AG09319 (cell line): Measurements from ENCODE around the gene AIP.

Source experiments
- DNase-seq: peaks from one replicate; pipeline ENCODE4 v3.0.0-alpha.2; 2010; ENCODE audit warnings: low read depth; ENCODE audit errors: extremely low read depth
- TF ChIP-seq, protein P1 (sequence below): IDR thresholded peaks from 2 replicates; pipeline ENCODE4 v1.5.1; 2011; ENCODE audit warnings: low read depth, mild to moderate bottlenecking, inconsistent platforms, low read length, moderate library complexity

AIP gene

DNA sequence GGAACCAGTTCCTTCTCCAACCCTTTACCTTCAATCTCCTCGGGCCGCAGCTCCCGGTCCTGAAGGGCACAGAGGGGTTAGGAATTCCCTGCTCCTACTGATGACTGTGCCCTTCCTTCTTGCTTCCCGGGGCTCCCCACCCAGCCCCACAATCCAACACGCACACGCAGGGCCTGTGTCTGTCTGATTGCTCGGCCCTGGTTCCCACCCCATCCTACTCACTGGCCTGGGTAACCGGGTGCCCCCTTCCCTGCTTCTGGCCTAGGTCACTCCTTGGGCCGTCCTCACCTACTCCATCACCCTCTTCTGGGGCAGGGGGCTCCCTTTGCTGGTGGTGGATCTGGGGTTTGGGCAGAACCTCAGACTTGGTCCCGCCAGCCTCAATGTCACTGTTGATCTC lies 39.1 kb downstream of the AIP start:
- DNase-seq, result no peak
- TF ChIP-seq, protein P1, sequence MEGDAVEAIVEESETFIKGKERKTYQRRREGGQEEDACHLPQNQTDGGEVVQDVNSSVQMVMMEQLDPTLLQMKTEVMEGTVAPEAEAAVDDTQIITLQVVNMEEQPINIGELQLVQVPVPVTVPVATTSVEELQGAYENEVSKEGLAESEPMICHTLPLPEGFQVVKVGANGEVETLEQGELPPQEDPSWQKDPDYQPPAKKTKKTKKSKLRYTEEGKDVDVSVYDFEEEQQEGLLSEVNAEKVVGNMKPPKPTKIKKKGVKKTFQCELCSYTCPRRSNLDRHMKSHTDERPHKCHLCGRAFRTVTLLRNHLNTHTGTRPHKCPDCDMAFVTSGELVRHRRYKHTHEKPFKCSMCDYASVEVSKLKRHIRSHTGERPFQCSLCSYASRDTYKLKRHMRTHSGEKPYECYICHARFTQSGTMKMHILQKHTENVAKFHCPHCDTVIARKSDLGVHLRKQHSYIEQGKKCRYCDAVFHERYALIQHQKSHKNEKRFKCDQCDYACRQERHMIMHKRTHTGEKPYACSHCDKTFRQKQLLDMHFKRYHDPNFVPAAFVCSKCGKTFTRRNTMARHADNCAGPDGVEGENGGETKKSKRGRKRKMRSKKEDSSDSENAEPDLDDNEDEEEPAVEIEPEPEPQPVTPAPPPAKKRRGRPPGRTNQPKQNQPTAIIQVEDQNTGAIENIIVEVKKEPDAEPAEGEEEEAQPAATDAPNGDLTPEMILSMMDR, result no peak

DNA sequence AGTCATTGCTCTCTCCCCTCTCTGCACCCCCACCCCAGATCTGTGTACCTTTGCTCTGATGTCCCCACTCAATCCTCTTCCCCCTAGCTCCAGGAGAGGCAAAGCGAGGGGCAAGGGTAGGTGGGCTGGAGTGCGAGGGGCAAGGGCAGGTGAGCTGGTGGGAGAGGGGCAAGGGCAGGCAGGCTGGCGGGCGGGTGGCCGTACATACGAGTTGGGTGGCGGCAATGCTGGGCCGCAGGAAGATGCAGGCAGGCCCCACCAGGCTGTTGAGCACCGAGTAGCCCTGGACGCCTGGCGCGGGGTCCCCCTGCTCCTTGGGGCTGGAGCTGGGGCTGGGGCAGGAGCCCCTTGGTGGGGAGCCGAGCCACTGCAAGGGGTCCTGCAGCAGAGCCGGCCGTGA lies 39.5 kb downstream of the AIP start:
- DNase-seq, result no peak
- TF ChIP-seq, protein P1, result no peak

DNA sequence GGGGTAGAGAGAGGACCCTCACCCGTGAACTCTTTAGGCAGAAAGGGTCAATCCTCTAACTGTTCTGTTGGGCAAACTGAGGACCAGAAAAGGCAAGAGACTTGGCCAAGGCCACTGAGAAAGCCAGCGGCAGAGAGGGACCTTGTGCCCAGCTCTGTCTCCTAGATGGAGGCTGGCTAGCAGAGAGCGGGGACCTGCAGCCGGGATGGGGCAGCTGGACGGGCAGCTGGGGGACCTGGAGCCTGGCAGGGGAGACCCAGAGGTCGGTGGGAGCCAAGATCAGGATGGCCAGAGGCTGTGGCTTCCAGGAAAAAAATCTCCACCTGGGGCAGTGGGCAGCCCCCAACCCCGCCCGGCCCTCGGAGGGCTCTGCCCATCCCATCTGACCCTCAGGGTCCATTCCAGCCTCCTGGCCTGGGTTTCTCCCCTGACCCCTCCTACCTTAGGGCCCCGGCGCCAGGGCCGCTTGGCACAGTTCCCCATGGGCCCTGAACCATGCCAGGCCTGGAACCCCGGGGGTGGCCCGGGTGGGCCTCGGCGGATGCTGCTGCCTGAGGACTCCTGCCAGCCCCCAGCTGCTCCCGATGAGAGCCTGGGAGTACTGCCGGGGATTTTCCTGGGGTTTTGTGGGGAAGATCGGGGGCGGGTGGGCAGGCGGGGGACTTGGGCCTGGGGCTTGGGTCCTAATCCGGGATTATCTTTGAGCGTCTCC lies 40.2 kb downstream of the AIP start, which contains the start of gene CABP2:
CABP2 (minus strand) TSS at position 603 of the 712 bp plus-strand sequence; CDS start at position 483, 120 bp downstream.
- TF ChIP-seq, protein P1, result no peak
- no peak for DNase-seq

DNA sequence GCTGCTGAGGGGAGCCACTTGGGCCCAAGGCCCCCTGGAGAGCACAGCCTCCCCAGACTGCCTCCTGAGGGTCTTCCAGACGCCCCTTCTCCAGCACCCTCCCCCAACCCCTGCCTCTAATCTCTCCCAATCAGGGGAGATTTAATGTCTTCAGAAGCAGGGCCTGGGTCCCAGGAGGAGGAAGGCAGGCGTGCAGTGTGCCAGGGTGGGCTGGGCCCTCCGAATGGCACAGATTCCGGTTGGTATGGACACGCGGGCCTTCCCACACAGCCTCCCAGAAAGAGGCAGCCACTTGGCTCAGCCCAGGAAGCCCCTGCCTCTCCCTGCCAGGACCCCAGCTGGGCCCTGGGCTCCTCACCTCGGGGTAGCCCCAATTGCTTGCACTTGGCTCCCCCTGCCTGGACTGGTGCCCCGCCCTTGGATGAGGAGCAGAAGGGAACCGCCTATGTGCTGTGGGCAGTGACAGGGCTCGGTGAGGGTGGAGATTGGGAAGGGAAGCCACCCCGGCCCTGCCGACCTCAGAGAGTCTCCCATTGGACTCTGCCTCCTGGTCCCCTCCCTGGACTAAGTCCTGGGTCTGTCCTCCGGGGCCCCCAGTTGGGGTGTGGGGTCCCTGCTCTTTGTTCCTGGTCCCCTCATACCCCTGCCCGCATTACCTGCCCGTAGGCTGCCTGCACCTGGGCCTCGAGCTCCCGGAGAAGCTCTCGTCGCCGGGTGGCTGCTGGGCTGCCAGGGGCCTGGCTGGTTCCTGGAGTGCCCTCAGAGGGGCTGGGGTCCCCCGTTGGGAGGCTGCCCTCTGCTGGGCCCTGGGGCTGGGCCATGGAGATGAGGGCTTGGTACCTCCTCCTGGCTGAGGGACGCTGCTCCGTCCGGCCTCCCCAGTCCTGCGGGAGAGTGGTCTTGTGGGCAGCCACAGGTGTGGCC lies 41.0 kb downstream of the AIP start:
- no peak for DNase-seq
- TF ChIP-seq, protein P1, result no peak

DNA sequence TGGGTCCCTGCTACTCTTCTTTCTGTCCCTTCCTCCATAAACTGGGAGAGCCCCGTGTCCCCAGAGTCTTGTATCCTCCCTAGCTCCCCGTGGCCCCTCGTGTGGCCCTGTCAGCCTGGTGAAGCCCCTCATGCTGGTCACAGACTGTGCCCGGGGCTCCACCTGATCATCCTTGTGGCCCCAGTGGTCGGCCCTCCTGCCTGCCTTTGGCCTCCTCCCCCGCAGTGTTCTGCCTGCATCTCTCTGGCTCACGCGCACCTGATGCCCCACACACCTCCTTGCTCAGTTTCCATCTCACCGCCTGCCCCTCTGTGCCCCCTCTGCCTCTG lies 41.6 kb downstream of the AIP start:
- TF ChIP-seq, protein P1, result no peak
- no peak for DNase-seq

DNA sequence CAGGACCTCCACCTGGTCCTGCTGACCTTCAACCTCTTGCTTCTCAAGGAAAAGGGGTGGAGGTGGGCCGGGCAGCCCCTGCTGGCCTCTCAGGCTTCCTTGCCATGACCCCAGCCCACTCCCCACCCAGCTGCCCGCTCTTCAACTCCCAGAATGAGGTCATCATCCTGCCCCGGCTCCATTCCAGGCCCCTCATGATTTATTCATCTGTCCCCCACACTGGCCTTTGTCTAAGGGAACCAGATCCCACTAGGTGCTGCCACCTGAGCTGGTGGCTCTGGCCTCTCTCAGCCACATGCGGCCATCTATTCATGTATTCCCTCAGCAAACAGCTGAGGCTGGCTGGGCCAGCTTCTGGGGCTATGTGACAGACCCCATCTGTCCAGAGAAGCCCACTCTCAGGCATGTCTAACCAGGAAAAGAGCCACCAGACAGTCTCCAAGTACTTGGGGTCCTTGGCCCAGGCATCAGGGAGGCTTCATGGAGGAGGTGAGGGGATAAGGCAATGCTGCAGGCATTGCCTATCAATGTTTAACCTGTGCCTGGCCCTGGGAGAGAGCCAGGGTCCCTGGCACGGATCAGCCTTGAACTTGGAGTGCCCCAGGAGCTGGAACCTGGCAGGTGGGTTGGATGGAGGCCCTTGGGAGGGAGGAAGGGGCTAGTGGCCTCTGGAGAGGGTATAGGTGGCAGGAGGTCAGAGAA lies 42.6 kb downstream of the AIP start:
- DNase-seq, result no peak
- TF ChIP-seq, protein P1, result no peak
